ENCODE data around the gene HUS1B.
A peak's percentile ranks its signal among the peaks of the same experiment; 100 is the strongest.

HUS1B gene

GRCh38 chr6:626236-626635, 30.7 kb downstream of the HUS1B start:
- Histone ChIP-seq H3K9me3 (ENCODE audit: control insufficient read depth, low read length) (no peaks in the 10 kb centered on the region), H3K27me3 (ENCODE audit: control insufficient read depth in 1 of 2, insufficient read depth in 1 of 2, low read length in 2 of 2) (no peaks in the 10 kb centered on the region), H2BK5ac (ENCODE audit: low read depth, low read length, poor library complexity, severe bottlenecking) (no peak overlapping the region), H3K23ac (ENCODE audit: low read length in 2 of 2) (no peak overlapping the region), H2AK5ac (ENCODE audit: low read length, severe bottlenecking) (no peak overlapping the region), H3K4me1 (ENCODE audit: control insufficient read depth, insufficient read depth, low read depth, low read length) (peaks cover 6% of the 10 kb centered on the region), H2BK120ac (ENCODE audit: low read depth, low read length) (no peak overlapping the region), H2AFZ (ENCODE audit: low read depth, low read length) (no peak overlapping the region), H3K79me1 (replicated peaks; ENCODE audit: low read length, poor library complexity, severe bottlenecking) (peaks cover 34% of the 10 kb centered on the region), H3K4me2 (ENCODE audit: low read length, poor library complexity, severe bottlenecking) (no peak overlapping the region), H2BK15ac (ENCODE audit: low read depth, poor library complexity, severe bottlenecking) (no peak overlapping the region), H3K9ac (ENCODE audit: low read length) (no peak overlapping the region), H3K36me3 (ENCODE audit: control insufficient read depth in 1 of 2, insufficient read depth in 2 of 2, low read depth in 1 of 2, low read length in 2 of 2) (peaks cover 7 to 21% of the 10 kb centered on the region in 2 experiments), H4K8ac (ENCODE audit: low read length) (no peak overlapping the region), H3K14ac (ENCODE audit: low read length in 2 of 2) (no peak overlapping the region), H2BK12ac (ENCODE audit: low read length in 2 of 2) (no peak overlapping the region), H3K4ac (ENCODE audit: low read depth in 1 of 2, low read length in 2 of 2) (no peak overlapping the region), H3K27ac (ENCODE audit: low read length, poor library complexity, severe bottlenecking) (peak overlapping the region; percentile 47), H4K91ac (ENCODE audit: low read length) (no peak overlapping the region), H3K4me3 (ENCODE audit: insufficient read depth in 1 of 2, low read depth in 1 of 2, low read length in 2 of 2) (no peak overlapping the region), H3K18ac (ENCODE audit: low read depth in 1 of 2, low read length in 2 of 2) (no peak overlapping the region)
- peak; percentile 88 for DNase-seq
- WGBS, result 10% methylated on average over 9 of the region's 9 CpGs

DNA sequence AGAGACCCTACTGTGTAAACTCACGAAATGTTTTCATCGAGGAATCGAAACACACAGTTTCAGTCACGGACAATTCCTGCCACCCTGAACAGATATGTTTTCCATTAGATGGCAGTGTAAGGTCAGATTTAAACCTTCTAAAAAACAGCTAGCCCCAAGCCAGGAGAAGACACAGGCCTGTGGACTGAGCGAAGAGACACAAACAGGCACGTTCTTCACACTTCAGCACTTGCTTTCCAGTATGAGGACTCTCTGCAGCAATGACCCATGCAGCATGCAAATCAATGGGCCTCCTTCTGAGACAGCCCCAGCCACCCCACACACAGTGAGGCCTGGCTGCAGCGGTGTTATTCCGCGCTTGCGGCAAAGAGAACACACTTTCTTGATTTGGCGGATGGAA, 31.9 kb downstream of the HUS1B start:
- peak; percentile 68 for DNase-seq
- Histone ChIP-seq H3K14ac (ENCODE audit: low read length in 2 of 2) (no peak overlapping the region), H4K91ac (ENCODE audit: low read length) (no peak overlapping the region), H4K8ac (ENCODE audit: low read length) (peak overlapping the region; percentile 27), H3K18ac (ENCODE audit: low read depth in 1 of 2, low read length in 2 of 2) (peak overlapping the region in 1 of 2 experiments; percentile 13), H3K4me3 (ENCODE audit: insufficient read depth in 1 of 2, low read depth in 1 of 2, low read length in 2 of 2) (no peak overlapping the region), H3K4me2 (ENCODE audit: low read length, poor library complexity, severe bottlenecking) (no peak overlapping the region), H3K4me1 (ENCODE audit: control insufficient read depth, insufficient read depth, low read depth, low read length) (peaks cover 6% of the 10 kb centered on the region), H3K27me3 (ENCODE audit: control insufficient read depth in 1 of 2, insufficient read depth in 1 of 2, low read length in 2 of 2) (no peaks in the 10 kb centered on the region), H3K23ac (ENCODE audit: low read length in 2 of 2) (no peak overlapping the region), H2BK120ac (ENCODE audit: low read depth, low read length) (no peak overlapping the region), H2BK12ac (ENCODE audit: low read length in 2 of 2) (no peak overlapping the region), H2BK15ac (ENCODE audit: low read depth, poor library complexity, severe bottlenecking) (no peak overlapping the region), H3K27ac (ENCODE audit: low read length, poor library complexity, severe bottlenecking) (no peak overlapping the region), H3K9ac (ENCODE audit: low read length) (no peak overlapping the region), H3K36me3 (ENCODE audit: control insufficient read depth in 1 of 2, insufficient read depth in 2 of 2, low read depth in 1 of 2, low read length in 2 of 2) (peaks cover 3 to 24% of the 10 kb centered on the region in 2 experiments), H2BK5ac (ENCODE audit: low read depth, low read length, poor library complexity, severe bottlenecking) (no peak overlapping the region), H2AK5ac (ENCODE audit: low read length, severe bottlenecking) (no peak overlapping the region), H3K9me3 (ENCODE audit: control insufficient read depth, low read length) (no peaks in the 10 kb centered on the region), H3K4ac (ENCODE audit: low read depth in 1 of 2, low read length in 2 of 2) (no peak overlapping the region), H3K79me1 (replicated peaks; ENCODE audit: low read length, poor library complexity, severe bottlenecking) (peaks cover 43% of the 10 kb centered on the region), H2AFZ (ENCODE audit: low read depth, low read length) (no peak overlapping the region)
- 70% methylated on average over 10 of the region's 11 CpGs for WGBS

GRCh38 chr6:622462-622861, 34.4 kb downstream of the HUS1B start:
- Histone ChIP-seq H3K27ac (ENCODE audit: low read length, poor library complexity, severe bottlenecking) (no peak overlapping the region), H2BK12ac (ENCODE audit: low read length in 2 of 2) (no peak overlapping the region), H3K14ac (ENCODE audit: low read length in 2 of 2) (no peak overlapping the region), H3K9ac (ENCODE audit: low read length) (no peak overlapping the region), H3K18ac (ENCODE audit: low read depth in 1 of 2, low read length in 2 of 2) (no peak overlapping the region), H3K9me3 (ENCODE audit: control insufficient read depth, low read length) (no peaks in the 10 kb centered on the region), H3K4ac (ENCODE audit: low read depth in 1 of 2, low read length in 2 of 2) (no peak overlapping the region), H4K8ac (ENCODE audit: low read length) (no peak overlapping the region), H2BK120ac (ENCODE audit: low read depth, low read length) (no peak overlapping the region), H2AFZ (ENCODE audit: low read depth, low read length) (no peak overlapping the region), H2BK15ac (ENCODE audit: low read depth, poor library complexity, severe bottlenecking) (no peak overlapping the region), H3K4me2 (ENCODE audit: low read length, poor library complexity, severe bottlenecking) (no peak overlapping the region), H3K36me3 (ENCODE audit: control insufficient read depth in 1 of 2, insufficient read depth in 2 of 2, low read depth in 1 of 2, low read length in 2 of 2) (peaks cover 3 to 26% of the 10 kb centered on the region in 2 experiments), H3K4me1 (ENCODE audit: control insufficient read depth, insufficient read depth, low read depth, low read length) (peaks cover 6% of the 10 kb centered on the region), H3K27me3 (ENCODE audit: control insufficient read depth in 1 of 2, insufficient read depth in 1 of 2, low read length in 2 of 2) (no peaks in the 10 kb centered on the region), H3K79me1 (replicated peaks; ENCODE audit: low read length, poor library complexity, severe bottlenecking) (peaks cover 40% of the 10 kb centered on the region), H2BK5ac (ENCODE audit: low read depth, low read length, poor library complexity, severe bottlenecking) (no peak overlapping the region), H4K91ac (ENCODE audit: low read length) (no peak overlapping the region), H3K4me3 (ENCODE audit: insufficient read depth in 1 of 2, low read depth in 1 of 2, low read length in 2 of 2) (no peak overlapping the region), H3K23ac (ENCODE audit: low read length in 2 of 2) (no peak overlapping the region), H2AK5ac (ENCODE audit: low read length, severe bottlenecking) (no peak overlapping the region)
- 96% methylated on average over 7 of the region's 7 CpGs for WGBS
- no peak for DNase-seq

DNA sequence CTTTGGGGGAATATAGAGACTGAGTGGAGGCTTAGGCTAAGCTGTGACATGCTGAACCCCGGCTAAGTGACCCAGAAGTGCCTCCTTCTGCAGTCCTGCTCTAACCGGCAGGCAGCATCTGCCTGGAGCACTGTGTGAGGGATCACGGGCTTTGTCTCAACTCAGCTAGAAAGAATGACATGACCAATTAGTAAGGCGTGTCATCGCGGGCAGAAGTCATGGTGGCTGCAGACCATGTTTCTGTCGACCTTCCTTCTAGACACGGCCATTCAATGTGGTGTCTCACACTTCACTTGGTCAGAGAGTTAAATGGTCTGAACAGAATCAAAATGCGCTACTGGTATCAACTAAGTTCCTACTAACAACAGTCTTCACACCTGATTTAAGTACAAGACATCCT, 35.0 kb downstream of the HUS1B start:
- no peak overlapping the region for H3K27ac ChIP-seq (ENCODE audit: low read length, poor library complexity, severe bottlenecking)
- no peaks in the 10 kb centered on the region for H3K27me3 ChIP-seq (ENCODE audit: control insufficient read depth in 1 of 2, insufficient read depth in 1 of 2, low read length in 2 of 2)
- WGBS, result 97% methylated on average over 9 of the region's 9 CpGs
- H3K4me3 ChIP-seq (ENCODE audit: insufficient read depth in 1 of 2, low read depth in 1 of 2, low read length in 2 of 2), result no peak overlapping the region
- H3K14ac ChIP-seq (ENCODE audit: low read length in 2 of 2), result no peak overlapping the region
- no peak overlapping the region for H3K4me2 ChIP-seq (ENCODE audit: low read length, poor library complexity, severe bottlenecking)
- no peak overlapping the region for H3K23ac ChIP-seq (ENCODE audit: low read length in 2 of 2)
- no peak for DNase-seq
- peaks cover 6% of the 10 kb centered on the region for H3K4me1 ChIP-seq (ENCODE audit: control insufficient read depth, insufficient read depth, low read depth, low read length)
- no peak overlapping the region for H3K4ac ChIP-seq (ENCODE audit: low read depth in 1 of 2, low read length in 2 of 2)
- H4K91ac ChIP-seq (ENCODE audit: low read length), result no peak overlapping the region
- H2AK5ac ChIP-seq (ENCODE audit: low read length, severe bottlenecking), result no peak overlapping the region
- no peak overlapping the region for H4K8ac ChIP-seq (ENCODE audit: low read length)
- no peak overlapping the region for H2BK120ac ChIP-seq (ENCODE audit: low read depth, low read length)
- H3K9ac ChIP-seq (ENCODE audit: low read length), result no peak overlapping the region
- H2BK12ac ChIP-seq (ENCODE audit: low read length in 2 of 2), result no peak overlapping the region
- peaks cover 38% of the 10 kb centered on the region for H3K79me1 ChIP-seq (replicated peaks; ENCODE audit: low read length, poor library complexity, severe bottlenecking)
- no peak overlapping the region for H2AFZ ChIP-seq (ENCODE audit: low read depth, low read length)
- H2BK15ac ChIP-seq (ENCODE audit: low read depth, poor library complexity, severe bottlenecking), result no peak overlapping the region
- H3K36me3 ChIP-seq (ENCODE audit: control insufficient read depth in 1 of 2, insufficient read depth in 2 of 2, low read depth in 1 of 2, low read length in 2 of 2), result peaks cover 9 to 30% of the 10 kb centered on the region in 2 experiments
- H2BK5ac ChIP-seq (ENCODE audit: low read depth, low read length, poor library complexity, severe bottlenecking), result no peak overlapping the region
- H3K18ac ChIP-seq (ENCODE audit: low read depth in 1 of 2, low read length in 2 of 2), result no peak overlapping the region
- no peaks in the 10 kb centered on the region for H3K9me3 ChIP-seq (ENCODE audit: control insufficient read depth, low read length)
